Femur (tissue), 1 donor: ENCODE measurements around the gene NECAP2.
"Not testable (repeated sequence)": the region's sequence is repeated elsewhere in the genome, so short reads cannot be mapped to it uniquely, and the experiment has no call there.

Experiments
- DNase-seq: peaks from one replicate; pipeline ENCODE4 v3.0.0-alpha.2; 2017

The NECAP2 gene

DNA sequence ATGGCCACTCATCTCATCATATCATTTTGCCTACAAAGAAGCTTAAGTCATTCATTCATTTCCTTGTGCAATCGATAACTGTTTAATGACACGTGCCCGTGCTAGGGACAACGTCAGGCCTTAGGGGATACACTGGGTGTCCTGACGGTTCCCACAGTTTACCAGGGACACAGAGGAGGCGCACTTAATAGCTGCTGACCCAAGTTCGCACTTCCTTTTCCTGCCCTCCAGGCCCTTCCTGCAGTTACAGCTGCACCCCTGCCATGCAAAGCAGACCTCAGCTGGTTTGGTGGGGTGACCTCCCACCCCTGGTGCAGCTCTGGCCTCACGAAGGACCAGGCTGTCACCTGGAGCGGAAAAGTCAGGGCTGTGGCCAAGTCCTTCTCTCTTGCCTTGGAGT, 7.5 kb upstream of the NECAP2 start:
- no peak for DNase-seq

DNA sequence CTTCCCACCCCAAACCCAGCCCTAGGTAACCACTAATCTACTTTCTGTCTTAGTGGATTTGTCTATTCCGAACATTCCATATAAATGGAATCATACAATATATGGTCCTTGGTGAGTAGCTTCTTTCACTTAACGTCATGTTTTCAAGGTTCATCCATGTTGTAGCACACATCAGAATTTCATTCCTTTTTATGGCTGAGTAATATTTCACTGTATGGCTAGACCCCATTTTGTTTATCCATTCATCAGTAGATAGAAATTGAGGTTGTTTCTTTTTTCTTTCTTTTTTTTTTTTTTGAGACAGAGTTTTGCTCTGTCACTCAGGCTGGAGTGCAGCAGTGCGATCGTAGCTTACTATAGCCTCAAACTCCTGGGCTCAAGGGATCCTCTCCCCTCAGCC, 6.5 kb upstream of the NECAP2 start:
- DNase-seq = no peak

DNA sequence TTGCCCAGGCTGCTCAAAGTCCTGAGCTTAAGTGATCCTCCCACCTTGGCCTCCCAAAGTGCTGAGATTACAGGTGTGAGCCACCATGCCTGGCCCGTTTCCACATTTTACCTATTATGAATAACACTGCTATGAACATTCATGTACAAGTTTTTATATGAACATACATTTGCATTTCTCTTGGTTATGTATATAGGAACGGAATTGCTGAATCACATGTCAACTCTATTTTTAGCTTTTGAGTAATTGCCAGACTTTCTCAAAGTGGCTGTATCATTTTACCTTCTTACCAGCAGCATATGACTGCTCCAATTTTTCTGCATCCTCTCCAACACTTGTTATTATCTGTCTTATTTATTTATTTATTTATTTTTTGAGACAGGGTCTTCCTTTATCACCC, 6.0 kb upstream of the NECAP2 start:
- DNase-seq = no peak

DNA sequence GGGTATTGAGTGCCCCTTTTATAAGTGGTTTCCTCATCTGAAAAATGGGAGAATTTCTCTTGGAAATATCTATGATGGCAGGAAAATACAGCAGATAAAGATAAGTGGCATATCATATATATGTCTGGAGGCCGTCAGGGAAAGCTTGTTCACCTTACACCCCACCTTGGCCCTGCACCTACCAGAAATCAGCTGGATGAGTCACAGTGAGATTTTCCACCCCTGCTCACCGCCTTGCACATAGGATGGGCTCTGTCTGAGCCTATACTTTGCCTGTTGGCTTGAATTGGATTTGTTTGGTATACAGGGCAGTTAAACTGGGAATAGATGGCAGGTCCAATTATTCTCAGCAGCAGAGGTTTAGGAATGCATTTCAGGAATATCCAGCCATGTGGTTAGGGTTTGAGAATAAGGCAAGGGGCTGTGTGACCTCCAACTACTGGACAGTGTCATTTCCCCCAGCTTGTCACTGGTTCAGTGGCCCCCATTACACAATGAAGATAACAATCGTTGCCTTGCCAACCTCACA, 3.5 kb upstream of the NECAP2 start, which contains the start of gene SPATA21:
TSS of gene SPATA21 (minus strand) at position 479 of the 529 bp plus-strand sequence. CDS start 6,053 bp downstream, outside the sequence.
- DNase-seq = no peak

DNA sequence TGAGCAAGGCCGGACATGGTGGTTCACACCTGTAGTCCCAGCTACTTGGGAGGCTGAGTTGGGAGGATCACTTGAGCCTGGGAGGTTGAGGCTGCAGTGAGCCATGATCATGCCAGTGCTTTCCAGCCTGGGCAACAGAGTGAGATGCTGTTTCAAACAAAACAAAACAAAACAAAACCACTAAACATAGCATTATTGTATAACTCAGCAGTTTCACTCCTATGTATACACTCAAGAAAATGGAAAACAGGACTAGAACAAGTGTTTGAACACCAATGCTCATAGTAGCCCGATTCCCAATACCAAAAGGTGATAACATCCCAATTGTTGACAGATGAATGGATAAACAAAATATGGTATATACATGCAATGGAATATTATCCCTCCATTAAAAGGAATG, 2.0 kb upstream of the NECAP2 start:
- DNase-seq = no peak

DNA sequence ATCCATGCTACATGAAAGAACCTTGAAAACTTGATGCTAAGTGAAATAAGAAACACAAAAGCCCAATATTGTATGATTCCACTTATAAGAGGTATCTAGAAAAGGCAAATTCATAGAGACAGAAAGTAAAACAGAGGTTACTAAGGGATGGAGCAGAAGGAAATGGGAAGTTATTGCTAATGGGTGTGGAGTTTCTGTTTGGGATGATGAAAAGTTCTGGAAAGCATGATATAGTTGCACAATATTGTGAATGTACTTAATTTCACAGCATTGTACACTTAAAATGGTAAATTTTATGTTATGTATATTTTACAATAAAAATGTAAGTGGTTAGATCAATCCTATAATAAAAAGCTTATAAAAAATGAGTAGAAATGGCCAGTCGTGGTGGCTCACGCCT, 1.6 kb upstream of the NECAP2 start:
- no peak for DNase-seq

DNA sequence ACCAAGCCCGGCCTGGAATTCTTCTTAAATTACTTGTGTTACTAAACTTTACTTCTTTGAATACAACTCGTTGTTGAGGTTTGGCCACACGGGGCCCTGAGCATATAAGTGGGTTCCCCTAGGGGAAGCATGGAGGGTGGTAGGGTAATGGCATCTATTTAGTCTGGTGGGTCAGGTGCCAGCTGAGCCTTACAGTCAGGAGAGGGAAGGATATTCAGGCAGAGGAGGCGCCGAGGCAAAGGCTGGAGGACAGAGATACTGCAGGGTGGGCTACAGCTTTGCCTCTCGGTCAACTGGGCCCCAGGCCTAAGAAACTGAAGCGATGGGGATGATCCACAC, 424 bp upstream of the NECAP2 start:
- DNase-seq = no peak

DNA sequence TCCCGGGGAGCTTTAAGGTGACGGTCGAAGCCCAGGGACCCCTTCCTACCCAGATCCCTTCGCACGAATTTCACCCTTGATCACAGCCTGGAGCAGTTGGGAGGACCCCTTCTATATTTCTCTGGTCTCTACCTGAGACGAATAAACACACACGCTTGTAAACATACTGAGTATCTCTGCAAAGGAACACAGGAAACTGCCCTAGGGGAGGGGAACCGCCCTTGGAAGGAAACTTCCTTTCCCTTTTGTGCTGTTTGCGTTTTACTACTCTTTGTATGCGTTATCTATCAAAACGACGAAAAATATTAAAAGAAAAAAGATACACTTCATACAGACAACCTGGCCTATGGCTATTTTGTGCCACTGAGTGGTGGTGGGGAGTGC, 750 bp downstream of the NECAP2 start:
- no peak for DNase-seq

DNA sequence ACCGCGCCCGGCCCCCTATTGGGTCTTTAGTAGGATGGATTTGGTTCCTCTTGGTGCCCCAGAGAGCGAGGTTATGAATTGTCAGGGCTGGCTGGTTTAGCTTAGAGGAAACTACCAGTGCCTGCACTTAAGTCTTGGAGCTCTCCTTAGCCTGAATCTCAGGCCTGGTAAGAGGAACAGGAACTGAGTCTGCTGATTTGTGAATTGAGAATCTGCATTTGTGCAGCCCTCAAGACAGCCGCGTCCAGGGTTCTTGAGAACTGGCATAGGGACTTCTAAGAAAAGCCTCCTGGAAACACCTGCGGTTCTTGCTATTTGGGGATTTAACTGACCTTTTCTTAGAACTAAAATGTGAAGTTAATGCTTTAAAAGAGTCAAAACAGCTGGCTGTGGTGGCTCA, 1.7 kb downstream of the NECAP2 start:
- no peak for DNase-seq

DNA sequence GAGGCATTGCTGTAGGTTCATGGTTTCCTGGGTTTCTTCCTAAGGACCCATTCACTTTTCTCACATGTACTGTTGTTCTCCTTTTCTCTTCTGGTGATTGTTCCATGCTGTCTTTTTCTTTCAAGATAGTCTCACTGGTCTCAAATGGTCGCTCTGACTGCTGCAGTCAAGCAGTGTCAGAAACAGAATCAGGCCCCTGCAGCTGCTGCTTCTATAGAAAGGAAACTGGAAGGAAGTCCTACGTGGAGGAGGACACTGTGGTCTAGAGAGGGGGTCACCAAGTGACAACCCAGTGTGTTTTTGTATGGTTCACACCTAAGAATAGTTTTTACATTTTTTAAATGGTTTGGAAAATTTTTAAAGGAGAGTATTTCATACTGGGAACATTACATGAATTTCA, 2.4 kb downstream of the NECAP2 start:
- no peak for DNase-seq

DNA sequence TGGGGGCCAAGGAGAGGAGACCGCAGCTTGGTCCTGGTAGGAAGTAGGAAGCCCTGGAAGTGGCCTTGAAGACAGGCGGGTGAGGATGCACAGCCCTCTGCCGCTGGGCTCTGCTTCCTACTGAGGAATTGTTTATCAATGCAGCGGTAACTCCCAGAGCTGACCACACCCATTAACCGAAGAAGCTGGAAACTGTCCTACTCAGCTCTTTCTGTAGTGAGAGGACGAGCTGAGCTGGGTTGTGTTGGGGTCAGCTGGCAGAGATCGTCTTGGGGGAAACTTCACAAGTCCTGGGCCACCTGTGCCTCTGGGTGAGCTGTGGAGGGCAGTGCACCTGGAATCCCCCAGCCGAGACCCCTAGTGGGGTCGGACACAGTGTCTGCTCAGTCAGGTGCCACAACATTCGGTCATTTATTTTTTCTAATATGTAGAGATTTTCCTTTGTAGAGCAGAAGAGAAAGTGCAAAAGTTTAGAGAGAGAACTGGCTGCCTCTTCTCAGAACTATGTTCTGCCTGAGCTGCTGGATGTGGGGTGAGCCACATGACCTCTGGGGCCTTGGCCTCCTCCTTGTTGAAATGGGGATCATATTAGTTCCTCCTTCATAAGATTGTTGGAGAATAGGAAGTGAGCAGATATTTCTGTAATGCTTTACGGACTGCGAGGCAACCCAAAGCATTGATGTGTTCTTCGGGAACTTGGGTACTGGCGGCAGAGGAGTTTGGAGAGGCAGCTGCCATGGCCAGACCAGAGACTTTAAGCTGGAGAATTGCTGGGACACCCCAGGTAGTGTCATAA, 3.6 kb downstream of the NECAP2 start:
- no peak for DNase-seq

DNA sequence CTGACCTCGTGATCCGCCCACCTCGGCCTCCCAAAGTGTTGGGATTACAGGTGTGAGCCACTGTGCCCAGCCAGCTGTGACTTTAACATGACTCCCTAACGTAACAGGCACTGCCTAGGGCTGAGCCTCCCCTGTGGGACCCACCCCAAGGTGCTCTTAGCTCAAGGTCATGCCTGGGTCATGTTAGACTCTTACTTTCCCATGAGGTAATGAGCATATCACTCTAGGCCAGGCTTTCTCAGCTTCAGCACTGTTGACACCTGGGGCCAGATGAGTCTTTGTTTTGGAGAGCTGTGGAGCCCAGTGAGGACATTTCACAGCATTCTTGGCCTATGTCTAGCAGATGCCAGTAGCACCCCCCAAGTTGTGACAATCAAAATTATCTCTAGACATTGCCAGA, 4.5 kb downstream of the NECAP2 start:
- DNase-seq = no peak

DNA sequence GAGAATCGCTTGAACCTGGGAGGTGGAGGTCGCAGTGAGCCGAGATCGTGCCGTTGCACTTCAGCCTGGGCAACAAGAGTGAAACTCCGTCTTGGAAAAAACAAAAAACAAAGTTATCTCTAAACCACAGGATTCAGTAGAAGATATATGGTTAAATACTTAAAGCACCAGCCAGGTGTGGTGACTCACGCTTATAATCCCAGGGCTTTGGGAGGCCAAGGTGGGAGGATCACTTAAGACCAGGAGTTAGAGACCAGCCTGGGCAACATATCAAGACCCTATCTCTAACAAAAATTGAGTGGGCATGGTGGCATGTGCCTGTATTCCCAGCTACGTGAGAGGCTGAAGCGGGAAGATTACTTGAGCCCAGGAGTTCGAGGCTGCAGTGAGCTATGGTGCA, 5.6 kb downstream of the NECAP2 start:
- no peak for DNase-seq

DNA sequence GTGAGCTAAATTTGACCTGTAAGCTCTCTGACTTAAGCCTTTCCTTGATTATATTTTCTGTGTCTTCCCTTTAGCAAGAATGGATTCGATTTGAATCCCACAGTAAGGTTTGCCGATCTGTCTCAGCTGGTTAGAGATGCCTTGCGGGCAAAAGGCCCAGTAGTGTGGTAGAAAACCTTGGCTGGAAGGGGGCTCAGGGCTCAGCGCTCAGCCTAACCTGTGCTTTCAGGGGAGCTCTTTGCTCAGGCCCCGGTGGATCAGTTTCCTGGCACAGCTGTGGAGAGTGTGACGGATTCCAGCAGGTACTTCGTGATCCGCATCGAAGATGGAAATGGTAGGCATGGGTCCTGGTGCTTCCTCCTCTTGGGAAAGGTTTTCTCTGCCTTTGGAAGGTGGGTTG, 7.1 kb downstream of the NECAP2 start:
- DNase-seq = no peak

DNA sequence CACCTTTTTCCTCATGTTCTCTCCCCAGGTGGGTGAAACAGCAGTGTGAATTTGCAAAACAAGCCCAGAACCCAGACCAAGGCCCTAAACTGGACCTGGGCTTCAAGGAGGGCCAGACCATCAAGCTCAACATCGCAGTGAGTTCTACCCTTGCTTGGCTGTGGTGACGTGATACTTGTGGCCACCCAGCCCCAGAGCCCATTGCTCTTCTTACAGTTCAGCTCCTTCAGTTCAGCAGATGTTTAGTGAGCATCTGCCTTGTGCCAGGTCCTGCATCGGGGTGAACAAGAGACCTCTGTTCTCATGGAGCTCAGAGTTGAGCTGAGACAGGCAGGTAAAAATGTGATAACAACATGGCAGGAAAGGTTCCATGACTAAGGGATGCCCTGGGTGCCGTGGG, 8.5 kb downstream of the NECAP2 start:
- DNase-seq = no peak

DNA sequence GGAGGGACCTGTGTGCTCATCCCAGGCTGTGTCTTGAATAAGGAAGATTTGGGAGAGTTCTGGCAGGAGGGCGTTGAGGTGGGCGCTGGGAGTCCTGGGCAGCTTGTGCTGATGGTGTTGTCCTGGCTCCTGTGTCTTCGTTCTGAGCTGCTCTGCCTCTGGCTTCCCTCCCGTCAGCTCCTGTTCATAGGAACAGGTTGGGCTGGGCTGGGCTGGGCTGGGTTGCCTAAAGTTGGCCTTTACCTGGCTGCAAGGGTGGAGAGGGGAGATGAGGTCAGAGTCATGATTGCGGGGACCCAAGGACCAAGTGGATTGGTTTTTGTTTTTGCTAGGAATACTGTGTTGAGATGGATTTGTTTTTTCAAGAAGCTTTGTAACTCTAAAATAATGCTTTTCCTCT, 9.1 kb downstream of the NECAP2 start:
- no peak for DNase-seq

DNA sequence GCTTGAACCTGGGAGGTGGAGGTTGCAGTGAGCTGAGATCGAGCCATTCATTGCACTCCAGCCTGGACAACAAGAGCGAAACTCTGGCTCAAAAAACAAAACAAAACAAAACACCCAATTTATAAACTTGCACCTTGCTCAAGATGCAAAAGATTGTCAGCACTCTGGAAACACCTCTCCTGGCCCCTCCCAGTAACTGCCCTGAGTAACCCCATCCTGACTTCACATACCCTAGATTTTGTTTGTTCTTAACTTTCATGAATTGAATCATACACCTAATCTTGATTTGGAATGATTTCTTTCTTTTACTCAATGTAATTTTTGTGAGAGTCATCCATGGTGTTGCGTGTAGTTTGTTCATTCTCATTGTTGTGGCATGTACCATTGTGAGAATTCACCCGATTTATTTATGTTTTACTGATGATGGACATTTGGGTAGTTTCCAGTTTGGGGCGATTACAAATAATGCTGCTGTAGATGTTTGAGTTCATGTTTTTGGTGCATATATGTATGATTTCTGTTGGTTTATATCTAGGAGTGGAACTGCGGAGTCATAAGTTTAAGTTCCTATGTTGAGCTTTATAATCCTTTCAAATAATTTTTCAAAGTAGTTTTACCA, 10.4 kb downstream of the NECAP2 start:
- DNase-seq = no peak

DNA sequence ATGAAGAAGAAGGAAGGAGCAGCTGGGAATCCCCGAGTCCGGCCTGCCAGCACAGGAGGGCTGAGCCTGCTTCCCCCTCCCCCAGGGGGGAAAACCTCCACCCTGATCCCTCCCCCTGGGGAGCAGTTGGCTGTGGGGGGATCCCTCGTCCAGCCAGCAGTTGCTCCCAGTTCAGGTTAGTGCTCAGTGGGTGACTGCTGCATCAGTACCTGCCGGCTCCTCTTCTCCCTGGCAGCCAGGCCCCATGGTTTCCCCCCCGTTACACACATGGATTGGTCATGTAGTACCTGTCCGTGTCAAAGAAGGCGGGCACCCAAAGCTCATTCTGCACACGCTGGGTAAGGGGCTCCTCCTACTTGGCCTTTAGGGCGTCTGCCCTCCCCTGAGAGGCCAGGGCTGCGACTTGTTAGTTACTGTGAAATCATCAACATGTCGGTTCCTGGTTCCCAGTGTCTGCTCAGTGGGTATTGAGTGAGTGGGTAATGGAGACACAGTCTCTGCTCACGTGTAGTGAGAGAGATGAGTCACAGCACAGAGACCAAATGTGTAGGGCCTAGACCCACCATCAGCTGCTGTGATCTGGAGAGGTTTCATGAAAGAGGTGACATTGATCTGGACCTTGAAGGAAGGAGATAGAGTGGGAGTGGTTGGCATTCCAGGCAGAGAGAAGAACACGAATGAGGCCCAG, 11.5 kb downstream of the NECAP2 start:
- DNase-seq = no peak

DNA sequence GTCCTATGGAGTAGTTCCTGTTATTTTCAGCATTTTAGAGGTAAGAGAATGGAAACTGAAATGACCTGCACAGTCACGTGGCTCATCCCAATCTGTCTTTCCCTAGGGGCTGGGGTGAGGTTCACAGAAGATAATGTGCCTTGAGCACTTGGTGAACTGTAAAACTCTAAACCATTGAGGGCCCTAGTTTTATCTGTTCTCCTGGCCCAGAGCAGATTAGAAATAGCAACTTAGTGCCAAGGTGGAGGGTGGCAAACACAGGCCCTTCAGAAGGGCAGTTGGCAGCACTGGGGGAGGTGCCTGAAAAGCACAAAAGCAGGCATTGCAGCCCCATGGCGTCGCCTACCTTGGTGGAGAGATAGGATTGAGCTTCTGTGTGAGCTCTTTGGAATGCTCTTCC, 14.4 kb downstream of the NECAP2 start:
- DNase-seq = not testable (repeated sequence)

DNA sequence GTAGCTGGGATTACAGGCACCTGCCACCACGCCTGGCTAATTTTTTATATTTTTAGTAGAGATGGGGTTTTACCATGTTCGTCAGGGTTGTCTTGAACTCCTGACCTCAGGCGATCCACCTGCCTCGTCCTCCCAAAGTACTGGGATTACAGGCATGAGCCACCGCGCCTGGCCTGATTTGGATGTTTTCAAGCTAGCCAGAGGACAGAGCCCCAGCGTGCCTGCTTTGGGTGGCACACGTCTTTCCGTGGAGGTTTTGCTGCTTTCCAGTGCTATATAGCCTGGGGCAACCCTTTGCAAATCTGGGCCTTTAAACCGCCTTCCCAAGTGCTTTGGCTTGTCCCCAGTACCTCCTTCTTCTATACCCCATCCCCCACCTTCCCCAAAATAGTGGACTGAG, 15.6 kb downstream of the NECAP2 start:
- DNase-seq = not testable (repeated sequence)

DNA sequence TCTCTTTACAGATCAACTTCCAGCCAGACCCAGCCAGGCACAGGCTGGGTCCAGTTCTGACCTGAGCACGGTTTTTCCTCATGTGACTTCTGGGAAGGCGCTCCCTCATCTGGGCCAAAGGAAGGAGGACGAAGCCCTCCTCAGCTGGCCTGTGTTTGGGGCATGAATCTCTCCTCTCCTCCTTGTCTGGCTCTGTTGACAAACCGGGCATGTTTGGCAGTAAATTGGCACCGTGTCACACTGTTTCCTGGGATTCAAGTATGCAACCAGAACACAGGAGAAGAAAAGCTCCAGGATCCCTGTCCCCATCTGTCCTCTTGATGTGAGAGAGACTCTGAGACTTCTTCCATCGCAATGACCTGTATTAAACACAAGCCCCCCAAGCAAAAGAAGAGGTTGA, 18.3 kb downstream of the NECAP2 start:
- DNase-seq = no peak

DNA sequence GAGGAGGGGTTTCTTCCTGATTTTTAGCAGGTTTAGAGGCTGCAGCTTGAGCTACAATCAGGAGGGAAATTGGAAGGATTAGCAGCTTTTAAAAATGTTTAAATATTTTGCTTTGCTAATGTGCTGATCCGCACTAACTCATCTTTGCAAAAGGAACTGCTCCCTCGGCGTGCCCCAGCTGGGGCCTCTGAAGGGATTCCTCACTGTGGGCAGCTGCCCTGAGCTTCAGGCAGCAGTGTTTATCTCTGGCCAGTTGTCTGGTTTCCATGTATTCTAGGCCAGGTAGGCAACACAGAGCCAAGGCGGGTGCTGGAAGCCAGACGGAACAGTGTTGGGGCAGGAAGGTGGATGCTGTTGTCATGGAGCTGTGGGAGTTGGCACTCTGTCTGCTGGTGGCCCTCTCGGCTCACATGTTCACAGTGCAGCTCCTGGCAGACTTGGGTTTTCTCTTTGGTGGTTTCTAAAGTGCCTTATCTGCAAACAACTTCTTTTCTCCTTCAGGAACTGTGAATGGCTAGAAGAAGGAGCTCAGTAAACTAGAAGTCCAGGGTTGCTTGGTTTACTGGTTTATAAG, 18.9 kb downstream of the NECAP2 start:
- no peak for DNase-seq

DNA sequence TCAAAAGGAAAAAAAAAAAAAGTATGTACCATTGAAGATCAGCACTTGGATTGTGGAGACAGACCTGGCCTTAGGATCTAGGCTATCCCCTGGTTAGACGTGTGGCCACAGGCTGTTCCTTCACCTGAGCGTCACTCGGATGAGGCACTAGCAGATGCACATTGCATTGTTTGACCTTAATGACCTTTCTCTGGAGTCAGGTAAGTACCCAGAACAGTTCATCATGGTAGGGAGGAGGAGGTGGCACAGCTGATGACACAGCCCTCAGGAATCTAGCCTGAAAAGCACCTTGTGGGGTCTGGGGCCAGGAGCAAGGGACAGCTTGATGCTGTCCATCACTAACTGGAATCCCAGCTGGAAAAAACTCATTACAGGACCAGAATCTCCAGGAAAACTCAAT, 21.2 kb downstream of the NECAP2 start:
- DNase-seq = no peak
